B cell (primary cell): ENCODE measurements around the gene TMEM132D. TPM values are rescaled to one million over a fixed set of nuclear protein-coding genes. Genes with fewer than 3 reads are reported as not detected.

ENCODE experiments used
- ATAC-seq: fragments of 200-7000 bp; cut with Tn5 transposase; one replicate; pipeline ENCODE4 v1.10.0; 2021; ENCODE audit warnings: low read depth, mild to moderate bottlenecking, moderate number of reproducible peaks, moderate library complexity
- CTCF ChIA-PET: fragments of 350-600 bp; sonication (Branson Sonifier 250); formaldehyde crosslinking; loops from one replicate; lab custom pipeline; 2021; ENCODE audit warnings: antibody characterized with exemption, inconsistent platforms; lab: Charles Lee
- POLR2A ChIA-PET: fragments of 350-600 bp; sonication (Branson Sonifier 250); formaldehyde crosslinking; loops from one replicate; lab custom pipeline; 2021; ENCODE audit warnings: antibody characterized with exemption; lab: Charles Lee
- DNase-seq: peaks from one replicate; pipeline ENCODE4 v3.0.0; 2013
- H2AFZ ChIP-seq: 2 replicates; pipeline ENCODE4 v1.6.1; 2012; ENCODE audit warnings: mild to moderate bottlenecking, low read depth, low read length; ENCODE audit not compliant: insufficient read depth, poor library complexity, severe bottlenecking
- H3K27ac ChIP-seq, 2 donors: 1 replicate in 1 of 2; 2 replicates in 1 of 2; pipeline ENCODE4 v1.5.1; 2012 to 2013; ENCODE audit warnings: low read length in 2 of 2, mild to moderate bottlenecking in 2 of 2, moderate library complexity in 1 of 2
- H3K27me3 ChIP-seq, 4 experiments: fragments of 200-600 bp in 1 of 4; sonication (generic) in 1 of 4; replicated peaks in 1 of 4; 1 replicate in 2 of 4; 2 replicates in 2 of 4; pipeline versions ENCODE4 v1.6.1 to v1.7.0; 2013 to 2016; ENCODE audit warnings: low read length in 3 of 4, mild to moderate bottlenecking in 2 of 4, mixed read lengths in 1 of 4, moderate library complexity in 1 of 4; ENCODE audit not compliant: insufficient read depth in 4 of 4, control insufficient read depth in 3 of 4; ENCODE audit errors: control extremely low read depth in 1 of 4
- H3K36me3 ChIP-seq, 2 experiments: replicated peaks in 1 of 2; 1 replicate in 1 of 2; 2 replicates in 1 of 2; pipeline versions ENCODE4 v1.6.1 to v1.7.1; 2013; ENCODE audit warnings: low read length in 1 of 2; ENCODE audit not compliant: insufficient read depth in 2 of 2, control insufficient read depth in 1 of 2; ENCODE audit errors: control extremely low read depth in 1 of 2, extremely low read depth in 1 of 2
- H3K4me1 ChIP-seq, 2 donors: fragments of 200-600 bp in 1 of 2; sonication (generic) in 1 of 2; 1 replicate in 1 of 2; 2 replicates in 1 of 2; pipeline versions ENCODE4 v1.5.1 to v1.6.1; 2013 to 2017; ENCODE audit warnings: low read length in 2 of 2; ENCODE audit not compliant: control insufficient read depth in 2 of 2, insufficient read depth in 2 of 2
- H3K4me2 ChIP-seq: replicated peaks from 2 replicates; pipeline ENCODE3; 2012; ENCODE audit warnings: mild to moderate bottlenecking, low read depth, low read length; ENCODE audit not compliant: poor library complexity, severe bottlenecking
- H3K4me3 ChIP-seq, 5 experiments: fragments of 200-600 bp in 1 of 5; sonication (generic) in 1 of 5; 1 replicate in 3 of 5; 2 replicates in 2 of 5; pipeline versions ENCODE4 v1.5.1 to v1.7.0; 2011 to 2016; ENCODE audit warnings: low read length in 4 of 5, mild to moderate bottlenecking in 4 of 5, low read depth in 2 of 5, control low read depth in 1 of 5, moderate library complexity in 1 of 5; ENCODE audit not compliant: insufficient read depth in 1 of 5; ENCODE audit errors: control extremely low read depth in 1 of 5, extremely low read depth in 1 of 5
- H3K79me2 ChIP-seq: fragments of 200-600 bp; sonication (generic); one replicate; pipeline ENCODE4 v1.6.0; 2016; ENCODE audit warnings: low read length; ENCODE audit not compliant: control insufficient read depth, insufficient read depth
- H3K9ac ChIP-seq: fragments of 200-600 bp; sonication (generic); 2 replicates; pipeline ENCODE4 v1.6.1; 2017; ENCODE audit warnings: mild to moderate bottlenecking, low read length, moderate library complexity
- H3K9me3 ChIP-seq, 3 donors: one replicate each; pipeline versions ENCODE4 v1.6.1 to v1.7.1; 2013; ENCODE audit warnings: low read length in 2 of 3; ENCODE audit not compliant: control insufficient read depth in 2 of 3, insufficient read depth in 1 of 3; ENCODE audit errors: control extremely low read depth in 1 of 3
- H4K20me1 ChIP-seq: 2 replicates; pipeline ENCODE4 v1.6.0; 2012; ENCODE audit warnings: mild to moderate bottlenecking, low read length; ENCODE audit not compliant: insufficient read depth, control insufficient read depth, poor library complexity, severe bottlenecking
- H3K27ac Mint-ChIP-seq: one replicate; pipeline ENCODE4 v1.8.0; 2021; ENCODE audit warnings: mixed read lengths
- H3K27me3 Mint-ChIP-seq: one replicate; pipeline ENCODE4 v1.8.0; 2021; ENCODE audit warnings: mixed read lengths
- H3K4me1 Mint-ChIP-seq: one replicate; pipeline ENCODE4 v1.8.0; 2021; ENCODE audit warnings: mixed read lengths
- H3K4me3 Mint-ChIP-seq: one replicate; pipeline ENCODE4 v1.8.0; 2021; ENCODE audit warnings: mixed read lengths
- H3K9me3 Mint-ChIP-seq: one replicate; pipeline ENCODE4 v1.8.0; 2022; ENCODE audit warnings: mixed read lengths; ENCODE audit not compliant: insufficient read depth
- EZH2 ChIP-seq: IDR thresholded peaks from 2 replicates; pipeline ENCODE4 v1.6.1; 2012; ENCODE audit warnings: borderline replicate concordance, low read depth, mild to moderate bottlenecking, moderate library complexity, low read length; ENCODE audit not compliant: insufficient read depth, poor library complexity, severe bottlenecking
- WGBS: methylation state at CpG from one replicate; pipeline ENCODE4 v1.1.5; 2013; ENCODE audit warnings: missing lambda C conversion rate; ENCODE audit not compliant: insufficient coverage; 5-methylcytosine and 5-hydroxymethylcytosine counted together
- intact Hi-C: fragments of 100-400 bp; cut with micrococcal nuclease; formaldehyde crosslinking; loops from one replicate; pipeline ENCODE4 v1.10.0; 2022
- polyA plus RNA-seq: library from polyadenylated mRNA; depleted of rRNA; stranded (reverse); fragments of >200 nt; gene quantifications from 2 replicates; pipeline ENCODE4 v1.2.3, GENCODE V29; 2012
- total RNA-seq, 2 donors: library from RNA; stranded (reverse); fragments of 120-200 nt in 1 of 2; gene quantifications; 1 replicate in 1 of 2; 2 replicates in 1 of 2; pipeline versions ENCODE4 v1.2.3 to v1.2.4, GENCODE V29; 2013 to 2022
- TF ChIP-seq, protein P1 (sequence below): fragments of 200-600 bp; IDR thresholded peaks from one replicate; pipeline ENCODE4 v1.8.0; 2022; ENCODE audit warnings: antibody characterized with exemption, mild to moderate bottlenecking

Gene TMEM132D
- total and polyA plus RNA-seq, 2 donors (not counting 1 experiment from before 2014, with no cell fraction given): not detected

- TF ChIP-seq, protein P1, sequence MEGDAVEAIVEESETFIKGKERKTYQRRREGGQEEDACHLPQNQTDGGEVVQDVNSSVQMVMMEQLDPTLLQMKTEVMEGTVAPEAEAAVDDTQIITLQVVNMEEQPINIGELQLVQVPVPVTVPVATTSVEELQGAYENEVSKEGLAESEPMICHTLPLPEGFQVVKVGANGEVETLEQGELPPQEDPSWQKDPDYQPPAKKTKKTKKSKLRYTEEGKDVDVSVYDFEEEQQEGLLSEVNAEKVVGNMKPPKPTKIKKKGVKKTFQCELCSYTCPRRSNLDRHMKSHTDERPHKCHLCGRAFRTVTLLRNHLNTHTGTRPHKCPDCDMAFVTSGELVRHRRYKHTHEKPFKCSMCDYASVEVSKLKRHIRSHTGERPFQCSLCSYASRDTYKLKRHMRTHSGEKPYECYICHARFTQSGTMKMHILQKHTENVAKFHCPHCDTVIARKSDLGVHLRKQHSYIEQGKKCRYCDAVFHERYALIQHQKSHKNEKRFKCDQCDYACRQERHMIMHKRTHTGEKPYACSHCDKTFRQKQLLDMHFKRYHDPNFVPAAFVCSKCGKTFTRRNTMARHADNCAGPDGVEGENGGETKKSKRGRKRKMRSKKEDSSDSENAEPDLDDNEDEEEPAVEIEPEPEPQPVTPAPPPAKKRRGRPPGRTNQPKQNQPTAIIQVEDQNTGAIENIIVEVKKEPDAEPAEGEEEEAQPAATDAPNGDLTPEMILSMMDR: no peak
- TF ChIP-seq EZH2: no peak
- Histone ChIP-seq H3K4me3 (no peak overlapping the region), H3K27me3 (no peaks in the 10 kb centered on the region), H4K20me1 (no peaks in the 10 kb centered on the region), H3K4me2 (no peak overlapping the region), H3K36me3 (no peaks in the 10 kb centered on the region), H3K79me2 (no peaks in the 10 kb centered on the region), H3K27ac (no peak overlapping the region), H2AFZ (no peak overlapping the region), H3K9ac (no peak overlapping the region), H3K9me3 (peaks cover 0 to 21% (median 0%) of the 10 kb centered on the region in 3 donors), H3K4me1 (no peaks in the 10 kb centered on the region)
- DNase-seq: no peak
- Mint-ChIP-seq H3K9me3 (peaks cover 5% of the 10 kb centered on the region), H3K27me3 (no peaks in the 10 kb centered on the region), H3K4me3 (no peak overlapping the region), H3K4me1 (no peaks in the 10 kb centered on the region), H3K27ac (no peak overlapping the region)
- ChIA-PET CTCF (no interaction called here), POLR2A (no interaction called here)
- intact Hi-C loops: no loop called here
- no peak for ATAC-seq
- WGBS: 83% methylated on average over 4 of the region's 9 CpGs
These were observed 115.2 kb downstream of the TMEM132D start for GRCh38 chr12:129788506-129789084.

DNA sequence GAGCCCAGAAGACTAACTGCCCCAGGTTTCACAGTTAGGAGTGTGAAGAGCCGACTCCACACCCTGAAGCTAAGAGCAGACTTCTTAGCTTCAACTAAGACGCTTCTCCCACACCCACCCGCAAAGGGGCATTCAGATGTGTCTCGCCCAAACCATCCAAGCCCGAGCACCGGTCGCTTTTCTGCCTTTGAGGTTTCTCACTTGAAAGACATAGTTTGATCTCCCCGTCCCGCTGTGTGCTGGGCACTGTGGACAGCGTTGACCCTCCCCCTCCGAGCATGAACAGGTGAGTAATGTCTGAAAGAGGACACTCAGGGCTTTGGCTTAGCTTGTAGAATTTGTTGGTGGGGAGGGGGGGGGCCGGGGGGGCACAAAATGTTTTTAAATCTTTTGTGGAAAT, 123.8 kb downstream of the TMEM132D start:
- TF ChIP-seq EZH2: no peak
- TF ChIP-seq, protein P1: no peak
- Histone ChIP-seq H3K79me2 (no peaks in the 10 kb centered on the region), H3K9ac (no peak overlapping the region), H3K4me2 (no peak overlapping the region), H3K27me3 (no peaks in the 10 kb centered on the region), H4K20me1 (no peaks in the 10 kb centered on the region), H3K36me3 (no peaks in the 10 kb centered on the region), H3K4me3 (no peak overlapping the region), H3K4me1 (no peaks in the 10 kb centered on the region), H2AFZ (no peak overlapping the region), H3K9me3 (peaks cover 0 to 4% (median 0%) of the 10 kb centered on the region in 3 donors), H3K27ac (no peak overlapping the region)
- H3K27me3 Mint-ChIP-seq: no peaks in the 10 kb centered on the region
- H3K4me3 Mint-ChIP-seq: no peak overlapping the region
- WGBS: 87% methylated on average over 11 of the region's 12 CpGs
- no peaks in the 10 kb centered on the region for H3K4me1 Mint-ChIP-seq
- peaks cover 2% of the 10 kb centered on the region for H3K9me3 Mint-ChIP-seq
- ChIA-PET POLR2A (no interaction called here), CTCF (no interaction called here)
- H3K27ac Mint-ChIP-seq: no peak overlapping the region
- ATAC-seq: no peak
- DNase-seq: no peak
- intact Hi-C loops: no loop called here
